ENCODE data around the gene PRDM16.

The PRDM16 gene

DNA sequence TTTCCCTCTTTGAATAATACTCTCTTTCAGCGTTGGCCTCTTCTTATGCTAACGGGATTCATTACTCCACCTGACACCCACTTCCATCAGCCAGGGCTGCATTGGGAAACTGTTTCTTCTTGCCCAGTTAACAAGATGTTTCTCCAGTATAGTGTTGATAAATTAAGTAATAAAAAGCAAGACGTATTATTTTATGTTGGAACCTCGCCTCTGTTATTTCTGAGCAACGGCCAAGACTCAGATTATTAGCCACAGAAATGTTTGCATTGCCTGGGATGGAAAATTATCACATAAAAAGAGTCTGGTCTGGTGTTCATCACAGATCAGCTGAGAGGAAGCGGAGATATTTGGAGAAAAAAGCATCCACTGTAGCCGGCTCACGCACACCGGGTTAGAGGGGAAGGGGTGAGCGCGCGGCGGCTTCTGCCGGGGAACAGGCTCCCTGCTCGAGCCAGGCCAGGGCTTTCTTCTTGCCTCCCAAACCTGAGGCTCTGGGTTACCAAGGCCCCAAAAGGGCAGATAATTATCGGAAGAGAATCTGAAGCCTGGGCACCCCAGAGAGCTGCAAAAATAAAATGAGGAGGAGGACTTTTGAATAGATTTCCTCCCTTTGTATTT, 189.5 kb downstream of the PRDM16 start:
- Histone ChIP-seq H3K27me3 (ENCODE audit: insufficient read depth, low read length) (no peaks in the 10 kb centered on the region), H3K4me1 (ENCODE audit: insufficient read depth, low read length) (no peaks in the 10 kb centered on the region), H3K9ac (ENCODE audit: low read depth, low read length) (no peak overlapping the region), H3K27ac (ENCODE audit: low read depth, low read length) (no peak overlapping the region), H3K36me3 (ENCODE audit: insufficient read depth, low read length) (no peaks in the 10 kb centered on the region), H3K9me3 (ENCODE audit: insufficient read depth, low read depth, low read length) (no peaks in the 10 kb centered on the region), H3K4me3 (ENCODE audit: low read length) (no peak overlapping the region)
- 91% methylated on average over 16 of the region's 16 CpGs for WGBS

DNA sequence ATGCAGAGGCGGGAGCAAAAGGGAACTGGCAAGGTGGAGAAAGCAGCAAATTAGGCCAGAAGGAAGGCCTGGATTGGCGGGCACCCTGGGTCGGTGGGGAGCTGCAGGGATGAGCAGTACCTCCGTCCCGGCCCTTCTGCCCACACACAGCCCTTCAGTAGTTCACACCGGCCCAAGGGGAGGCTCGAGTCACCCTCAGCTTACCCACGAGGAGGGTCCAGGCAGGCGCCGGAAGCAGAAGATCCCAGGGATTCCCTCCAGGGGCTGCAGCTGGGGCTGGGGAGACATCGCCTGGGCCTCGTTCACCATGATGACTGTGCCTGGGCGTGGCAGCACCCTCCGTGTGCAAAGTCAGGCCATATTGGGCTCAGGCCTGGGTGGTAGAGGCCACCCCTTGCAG, 190.0 kb downstream of the PRDM16 start:
- H3K9me3 ChIP-seq (ENCODE audit: insufficient read depth, low read depth, low read length) = no peaks in the 10 kb centered on the region
- no peaks in the 10 kb centered on the region for H3K4me1 ChIP-seq (ENCODE audit: insufficient read depth, low read length)
- H3K27me3 ChIP-seq (ENCODE audit: insufficient read depth, low read length) = no peaks in the 10 kb centered on the region
- H3K27ac ChIP-seq (ENCODE audit: low read depth, low read length) = no peak overlapping the region
- H3K4me3 ChIP-seq (ENCODE audit: low read length) = no peak overlapping the region
- no peaks in the 10 kb centered on the region for H3K36me3 ChIP-seq (ENCODE audit: insufficient read depth, low read length)
- 90% methylated on average over 14 of the region's 14 CpGs for WGBS
- no peak overlapping the region for H3K9ac ChIP-seq (ENCODE audit: low read depth, low read length)

DNA sequence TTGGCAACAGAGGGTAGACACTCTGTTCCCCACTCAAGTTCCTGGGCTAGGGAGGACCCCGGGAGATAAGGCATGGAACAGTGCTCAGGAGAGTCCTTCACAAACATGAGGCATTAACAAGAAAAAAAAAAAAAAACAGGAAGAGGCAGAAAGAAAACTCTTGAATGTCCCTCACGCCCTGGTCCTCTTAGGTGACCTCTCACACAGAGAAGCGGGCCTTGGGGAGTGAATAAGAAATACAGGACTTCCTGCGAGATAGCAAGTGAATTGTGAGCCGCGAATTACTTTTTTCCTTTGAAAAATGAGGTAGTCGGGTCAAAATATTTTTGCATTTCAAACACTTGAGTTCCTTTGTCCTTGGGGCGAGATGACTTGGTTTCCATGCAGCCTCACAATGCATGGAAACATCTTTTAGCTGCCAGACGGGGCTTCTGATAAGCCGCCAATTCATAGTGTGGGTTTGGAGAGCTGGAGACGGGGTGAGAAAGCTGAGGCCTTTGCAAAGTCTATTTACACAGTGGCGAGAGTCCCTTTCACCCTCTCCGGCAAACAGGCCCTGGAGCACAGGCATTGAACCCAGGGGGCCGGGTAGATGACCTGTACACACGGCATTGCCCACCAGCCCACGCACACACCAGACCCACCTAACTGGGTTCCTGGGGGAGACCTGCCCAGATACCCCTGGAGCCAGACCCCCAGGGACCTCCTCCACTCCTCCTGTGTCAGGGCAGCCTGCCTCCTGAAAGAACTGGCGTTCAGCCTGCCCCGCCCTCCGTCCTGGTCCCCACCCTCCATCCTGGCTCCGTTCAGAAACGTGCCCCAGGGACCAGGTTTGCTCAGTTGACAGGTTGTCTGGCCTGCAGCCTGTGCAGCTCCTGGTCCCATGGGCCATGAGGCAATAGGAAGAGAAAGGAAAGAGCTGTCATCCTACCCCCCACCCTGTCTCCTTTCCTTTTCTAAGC, 192.3 kb downstream of the PRDM16 start:
- no peaks in the 10 kb centered on the region for H3K4me1 ChIP-seq (ENCODE audit: insufficient read depth, low read length)
- no peak overlapping the region for H3K27ac ChIP-seq (ENCODE audit: low read depth, low read length)
- 87% methylated on average over 21 of the region's 21 CpGs for WGBS
- H3K9me3 ChIP-seq (ENCODE audit: insufficient read depth, low read depth, low read length) = no peaks in the 10 kb centered on the region
- H3K36me3 ChIP-seq (ENCODE audit: insufficient read depth, low read length) = no peaks in the 10 kb centered on the region
- no peak overlapping the region for H3K9ac ChIP-seq (ENCODE audit: low read depth, low read length)
- H3K4me3 ChIP-seq (ENCODE audit: low read length) = no peak overlapping the region
- no peaks in the 10 kb centered on the region for H3K27me3 ChIP-seq (ENCODE audit: insufficient read depth, low read length)

DNA sequence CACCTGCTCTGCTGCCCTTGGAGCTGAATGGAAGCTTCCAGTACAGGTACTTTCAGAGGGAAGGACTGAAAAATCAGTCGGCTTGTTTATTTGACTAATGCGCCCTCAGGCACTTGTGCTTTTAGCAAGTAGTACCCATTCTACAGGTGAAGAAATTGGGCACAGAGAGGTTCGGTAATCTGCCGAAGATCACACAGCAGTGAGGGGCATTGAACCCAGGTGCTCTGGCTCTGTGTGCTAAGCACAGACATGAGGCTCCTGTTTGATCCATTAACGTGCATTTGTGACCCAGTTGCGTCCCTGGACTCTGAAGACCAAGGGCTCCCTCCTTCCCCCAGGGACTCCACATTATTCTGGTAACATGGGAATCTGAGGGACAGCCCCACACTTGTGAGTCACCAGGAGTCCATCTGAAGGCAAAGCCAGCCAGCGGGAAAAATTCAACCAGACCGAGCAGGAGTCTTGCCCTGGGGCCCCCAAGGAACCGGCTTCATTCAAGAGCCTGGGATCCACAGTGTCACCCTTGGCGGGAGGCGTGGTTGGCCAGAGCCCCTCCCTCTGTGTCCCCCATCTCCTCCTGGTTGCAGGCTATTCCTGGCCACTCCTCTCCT, 193.1 kb downstream of the PRDM16 start:
- Histone ChIP-seq H3K4me1 (ENCODE audit: insufficient read depth, low read length) (no peaks in the 10 kb centered on the region), H3K36me3 (ENCODE audit: insufficient read depth, low read length) (no peaks in the 10 kb centered on the region), H3K27me3 (ENCODE audit: insufficient read depth, low read length) (no peaks in the 10 kb centered on the region), H3K27ac (ENCODE audit: low read depth, low read length) (no peak overlapping the region), H3K9ac (ENCODE audit: low read depth, low read length) (no peak overlapping the region), H3K4me3 (ENCODE audit: low read length) (no peak overlapping the region), H3K9me3 (ENCODE audit: insufficient read depth, low read depth, low read length) (no peaks in the 10 kb centered on the region)
- WGBS = 85% methylated on average over 11 of the region's 11 CpGs

DNA sequence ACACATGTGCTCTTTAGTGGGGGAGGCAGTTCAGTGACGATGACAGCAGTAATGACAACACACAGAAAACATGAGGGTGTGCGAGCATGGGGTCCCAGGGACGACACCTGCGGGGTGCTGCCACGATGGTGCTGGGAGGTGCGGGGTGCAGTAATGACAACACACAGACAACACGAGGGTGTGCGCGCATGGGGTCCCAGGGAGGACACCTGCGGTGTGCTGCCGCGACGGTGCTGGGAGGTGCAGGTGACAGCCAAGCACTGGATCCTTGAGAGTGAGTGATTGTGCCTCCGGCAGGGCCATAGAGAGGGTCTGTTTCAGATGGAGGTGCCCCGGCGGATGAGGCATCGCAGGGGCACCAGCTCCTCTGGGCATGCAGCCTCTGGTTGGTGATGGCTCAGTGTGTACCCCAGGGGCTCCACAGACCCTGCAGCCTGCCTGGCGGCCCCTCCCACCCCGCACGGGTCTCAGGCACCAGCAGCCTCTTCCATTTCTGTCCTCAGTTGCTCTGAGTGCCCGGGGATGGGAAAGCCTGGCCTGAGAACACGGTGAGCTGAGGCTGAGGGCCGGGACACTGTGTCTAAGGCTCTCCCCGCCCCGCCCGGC, 193.8 kb downstream of the PRDM16 start:
- Histone ChIP-seq H3K36me3 (ENCODE audit: insufficient read depth, low read length) (no peaks in the 10 kb centered on the region), H3K27me3 (ENCODE audit: insufficient read depth, low read length) (no peaks in the 10 kb centered on the region), H3K4me3 (ENCODE audit: low read length) (no peak overlapping the region), H3K27ac (ENCODE audit: low read depth, low read length) (no peak overlapping the region), H3K9me3 (ENCODE audit: insufficient read depth, low read depth, low read length) (no peaks in the 10 kb centered on the region), H3K4me1 (ENCODE audit: insufficient read depth, low read length) (no peaks in the 10 kb centered on the region), H3K9ac (ENCODE audit: low read depth, low read length) (no peak overlapping the region)
- 90% methylated on average over 26 of the region's 26 CpGs for WGBS

DNA sequence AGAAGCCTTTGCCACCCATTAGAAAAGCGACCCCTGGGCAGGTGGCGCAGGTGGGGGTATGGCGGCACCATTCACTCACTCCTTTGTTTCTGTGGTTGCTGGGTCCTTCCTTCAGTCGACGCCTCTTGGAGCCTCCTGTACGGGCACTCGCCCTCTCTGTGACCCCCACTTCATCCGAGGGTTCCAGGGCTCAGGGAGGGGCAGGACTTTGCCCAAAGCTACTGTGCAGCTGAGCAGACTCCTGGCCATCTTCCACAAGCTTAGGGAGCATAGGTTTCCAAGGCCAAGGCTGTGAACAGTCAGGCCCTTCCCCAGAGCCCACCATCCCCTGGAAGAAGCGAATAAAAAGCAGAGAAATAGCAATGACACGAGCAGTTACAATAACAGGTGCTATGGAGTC, 194.8 kb downstream of the PRDM16 start:
- Histone ChIP-seq H3K9me3 (ENCODE audit: insufficient read depth, low read depth, low read length) (no peaks in the 10 kb centered on the region), H3K4me3 (ENCODE audit: low read length) (no peak overlapping the region), H3K4me1 (ENCODE audit: insufficient read depth, low read length) (no peaks in the 10 kb centered on the region), H3K27me3 (ENCODE audit: insufficient read depth, low read length) (no peaks in the 10 kb centered on the region), H3K27ac (ENCODE audit: low read depth, low read length) (no peak overlapping the region), H3K36me3 (ENCODE audit: insufficient read depth, low read length) (no peaks in the 10 kb centered on the region), H3K9ac (ENCODE audit: low read depth, low read length) (no peak overlapping the region)
- WGBS = 94% methylated on average over 10 of the region's 10 CpGs

DNA sequence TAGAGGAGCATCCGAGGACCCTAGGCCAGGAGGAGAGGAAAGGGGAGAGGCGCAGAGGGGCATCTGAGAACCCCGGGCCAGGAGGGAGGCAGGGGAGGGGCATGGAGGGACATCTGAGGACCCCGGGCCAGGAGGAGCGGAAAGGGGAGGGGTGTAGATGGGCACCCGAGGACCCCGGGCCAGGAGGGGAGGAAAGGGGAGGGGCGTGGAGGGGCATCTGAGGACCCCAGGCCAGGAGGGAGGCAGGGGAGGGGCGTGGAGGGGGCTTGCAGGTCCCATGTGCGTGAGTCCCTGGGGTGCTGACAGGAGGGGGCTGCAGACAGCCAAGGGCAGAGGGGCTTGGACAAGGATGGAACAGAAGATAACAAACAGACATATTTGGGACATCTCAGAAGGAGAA, 195.5 kb downstream of the PRDM16 start:
- Histone ChIP-seq H3K36me3 (ENCODE audit: insufficient read depth, low read length) (no peaks in the 10 kb centered on the region), H3K9me3 (ENCODE audit: insufficient read depth, low read depth, low read length) (no peaks in the 10 kb centered on the region), H3K4me1 (ENCODE audit: insufficient read depth, low read length) (no peaks in the 10 kb centered on the region), H3K4me3 (ENCODE audit: low read length) (no peak overlapping the region), H3K9ac (ENCODE audit: low read depth, low read length) (no peak overlapping the region), H3K27ac (ENCODE audit: low read depth, low read length) (no peak overlapping the region), H3K27me3 (ENCODE audit: insufficient read depth, low read length) (no peaks in the 10 kb centered on the region)
- WGBS = 92% methylated on average over 10 of the region's 10 CpGs

DNA sequence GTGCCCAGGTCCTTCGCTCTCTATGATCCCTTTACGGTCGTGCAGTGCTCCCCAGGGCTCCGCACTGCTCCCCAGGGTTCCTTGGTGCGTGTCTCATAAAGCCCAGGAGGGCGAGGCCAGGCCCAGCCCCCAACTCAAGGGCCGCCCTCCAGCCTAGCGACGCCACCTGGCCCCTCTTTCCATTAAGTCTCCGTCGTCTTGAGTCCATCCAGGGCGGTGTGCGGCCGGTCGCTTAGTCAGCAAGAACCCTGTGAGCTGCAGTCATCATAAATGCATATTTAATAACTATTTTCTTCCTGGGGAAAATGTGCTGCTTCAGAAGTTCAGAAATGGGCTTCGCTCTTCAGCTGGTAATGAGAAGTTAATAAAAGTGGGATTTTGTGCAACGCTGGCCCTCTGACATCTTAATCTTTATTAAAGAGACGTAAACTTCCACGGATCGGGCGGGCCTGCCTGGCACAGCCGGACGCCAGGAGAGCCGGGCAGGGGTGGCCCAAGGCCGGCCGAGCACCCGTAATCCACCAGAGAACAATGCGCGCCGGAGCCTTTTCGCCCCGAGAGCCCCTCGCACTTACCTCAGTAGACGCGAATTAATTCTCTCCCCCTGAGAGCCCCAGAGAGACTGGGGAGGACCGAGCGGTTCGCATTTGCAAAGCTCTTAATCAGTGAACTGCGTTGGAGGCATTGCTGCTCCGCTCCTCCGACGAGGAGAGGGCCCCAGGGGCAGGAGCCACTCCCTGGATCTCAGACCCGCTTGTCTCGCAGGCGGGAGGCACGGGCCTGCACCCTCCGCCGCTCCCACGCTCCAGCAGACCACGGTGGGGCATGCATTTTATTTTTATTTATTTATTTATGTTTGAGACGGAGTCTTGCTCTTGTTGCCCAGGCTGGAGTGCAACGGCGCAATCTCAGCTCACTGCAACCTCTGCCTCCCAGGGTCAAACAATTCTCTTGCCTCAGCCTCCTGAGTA, 197.1 kb downstream of the PRDM16 start:
- Histone ChIP-seq H3K36me3 (ENCODE audit: insufficient read depth, low read length) (no peaks in the 10 kb centered on the region), H3K4me3 (ENCODE audit: low read length) (no peak overlapping the region), H3K27me3 (ENCODE audit: insufficient read depth, low read length) (no peaks in the 10 kb centered on the region), H3K4me1 (ENCODE audit: insufficient read depth, low read length) (no peaks in the 10 kb centered on the region), H3K9me3 (ENCODE audit: insufficient read depth, low read depth, low read length) (no peaks in the 10 kb centered on the region), H3K9ac (ENCODE audit: low read depth, low read length) (no peak overlapping the region), H3K27ac (ENCODE audit: low read depth, low read length) (no peak overlapping the region)
- 90% methylated on average over 53 of the region's 53 CpGs for WGBS

DNA sequence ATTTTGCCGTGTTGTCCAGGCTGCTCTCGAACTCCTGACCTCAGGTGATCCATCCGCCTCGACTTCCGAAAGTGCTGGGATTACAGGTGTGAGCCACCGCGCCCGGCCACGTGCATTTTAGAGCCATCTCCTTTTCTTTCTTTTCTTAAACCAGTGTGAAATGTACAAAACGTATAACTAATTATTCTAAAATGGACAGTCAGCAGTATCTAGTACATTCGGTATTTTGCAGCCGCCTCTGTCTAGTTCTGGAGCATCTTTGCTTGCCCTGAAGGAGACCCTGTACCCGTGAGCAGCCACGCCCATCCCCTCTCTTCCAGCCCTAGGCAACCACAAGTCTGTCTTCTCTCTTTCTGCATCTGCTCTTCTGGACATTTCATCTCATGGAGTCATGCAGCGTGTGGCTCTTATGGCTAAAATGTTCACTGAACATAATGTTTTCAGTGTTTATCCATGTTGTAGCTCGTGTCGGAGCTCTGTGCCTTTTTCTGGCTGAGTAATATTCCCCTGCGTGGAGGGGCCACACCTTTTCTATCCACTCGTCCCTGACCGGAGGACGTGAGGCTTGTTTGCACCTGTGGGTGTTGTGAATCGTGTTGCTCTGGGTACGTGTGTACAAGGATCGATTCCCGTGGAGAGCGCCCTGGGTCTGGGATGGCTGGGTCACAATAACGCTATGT, 198.0 kb downstream of the PRDM16 start:
- H3K27ac ChIP-seq (ENCODE audit: low read depth, low read length) = no peak overlapping the region
- no peaks in the 10 kb centered on the region for H3K27me3 ChIP-seq (ENCODE audit: insufficient read depth, low read length)
- no peaks in the 10 kb centered on the region for H3K9me3 ChIP-seq (ENCODE audit: insufficient read depth, low read depth, low read length)
- WGBS = 95% methylated on average over 27 of the region's 27 CpGs
- no peak overlapping the region for H3K9ac ChIP-seq (ENCODE audit: low read depth, low read length)
- no peak overlapping the region for H3K4me3 ChIP-seq (ENCODE audit: low read length)
- no peaks in the 10 kb centered on the region for H3K36me3 ChIP-seq (ENCODE audit: insufficient read depth, low read length)
- no peaks in the 10 kb centered on the region for H3K4me1 ChIP-seq (ENCODE audit: insufficient read depth, low read length)

Data from HUES64 (cell line).